ENCODE data around the gene SLC6A7.

SLC6A7 gene

GRCh38 chr5:150146235-150146634 is 43.6 kb upstream of the SLC6A7 start:
- Histone ChIP-seq H2BK12ac (ENCODE audit: low read length) (peak overlapping the region; percentile 42), H3K79me2 (ENCODE audit: control insufficient read depth, insufficient read depth, low read length, poor library complexity) (peaks cover 14% of the 10 kb centered on the region), H4K8ac (ENCODE audit: low read depth, low read length) (no peak overlapping the region), H3K27me3 (ENCODE audit: insufficient read depth, low read length) (no peaks in the 10 kb centered on the region), H2BK5ac (ENCODE audit: low read depth, low read length, poor library complexity) (no peak overlapping the region), H2BK120ac (ENCODE audit: insufficient read depth, low read length, poor library complexity) (no peak overlapping the region), H3K36me3 (ENCODE audit: control insufficient read depth in 1 of 2, insufficient read depth in 2 of 2, low read length in 2 of 2) (peaks cover 14 to 22% of the 10 kb centered on the region in 2 experiments), H3K14ac (ENCODE audit: low read length) (no peak overlapping the region), H3K4me2 (ENCODE audit: low read length) (no peak overlapping the region), H3K9ac (ENCODE audit: low read length) (no peak overlapping the region), H4K12ac (ENCODE audit: low read depth, low read length) (no peak overlapping the region), H3K9me3 (ENCODE audit: insufficient read depth, low read depth, low read length) (no peaks in the 10 kb centered on the region), H3K23ac (ENCODE audit: low read length) (no peak overlapping the region), H3K18ac (ENCODE audit: low read length) (peak overlapping the region; percentile 55), H2AK5ac (ENCODE audit: low read length) (no peak overlapping the region), H3K4me1 (ENCODE audit: control insufficient read depth in 1 of 2, insufficient read depth in 2 of 2, low read length in 2 of 2) (peaks cover 22 to 37% of the 10 kb centered on the region in 2 experiments), H3K4ac (ENCODE audit: low read depth, low read length) (no peak overlapping the region), H3K79me1 (ENCODE audit: low read length) (peaks cover 34% of the 10 kb centered on the region), H3K4me3 (ENCODE audit: low read depth, low read length) (no peak overlapping the region), H3K27ac (ENCODE audit: low read depth, low read length) (peak overlapping the region; percentile 78), H4K91ac (ENCODE audit: low read depth, low read length) (no peak overlapping the region), H2AFZ (ENCODE audit: insufficient read depth, low read length, poor library complexity) (no peak overlapping the region)
- no CpG with 5 or more reads among the region's 5 CpGs for WGBS (ENCODE audit: extremely low coverage, insufficient coverage, insufficient read length)
- DNase-seq = no peak

DNA sequence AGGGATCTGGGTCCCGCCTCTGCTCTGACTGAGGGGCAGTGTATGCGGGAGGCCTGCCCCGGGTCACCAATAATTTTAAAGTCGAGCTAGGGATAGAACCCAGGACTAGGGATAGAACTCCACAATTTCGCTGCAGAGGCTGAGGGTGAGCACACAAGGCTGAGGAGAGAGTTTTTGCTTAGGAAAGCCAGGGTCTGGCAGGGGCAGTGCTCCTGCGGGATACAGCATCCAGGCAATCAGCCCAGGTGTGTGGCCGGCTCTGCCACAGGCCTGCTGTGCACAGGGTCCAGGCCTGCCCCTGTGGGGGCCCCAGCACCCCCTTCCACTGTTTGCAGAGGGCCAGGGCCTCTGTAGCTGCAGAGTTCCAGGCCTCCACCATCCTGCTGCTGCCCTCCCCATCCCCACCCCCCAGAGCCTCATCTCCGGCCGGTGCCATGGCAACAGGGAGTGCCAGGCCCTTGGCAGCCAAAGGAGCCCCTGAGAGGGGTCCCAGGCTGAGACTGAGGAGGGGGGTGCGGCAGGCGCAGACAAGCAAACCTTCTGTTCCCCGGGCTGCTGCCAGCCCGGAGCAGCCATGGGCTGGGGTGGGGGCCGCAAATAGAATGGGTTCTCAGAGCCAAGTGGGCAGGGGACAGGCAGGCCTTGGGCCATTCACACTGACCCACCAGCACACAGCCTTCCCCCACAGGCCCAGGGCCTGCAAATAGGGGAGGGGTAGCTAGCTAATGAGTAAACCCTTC is 42.8 kb upstream of the SLC6A7 start:
- Histone ChIP-seq H4K8ac (ENCODE audit: low read depth, low read length) (peak overlapping the region; percentile 14), H2BK5ac (ENCODE audit: low read depth, low read length, poor library complexity) (no peak overlapping the region), H3K27me3 (ENCODE audit: insufficient read depth, low read length) (no peaks in the 10 kb centered on the region), H3K18ac (ENCODE audit: low read length) (peak overlapping the region; percentile 58), H3K36me3 (ENCODE audit: control insufficient read depth in 1 of 2, insufficient read depth in 2 of 2, low read length in 2 of 2) (peaks cover 14 to 24% of the 10 kb centered on the region in 2 experiments), H3K4me1 (ENCODE audit: control insufficient read depth in 1 of 2, insufficient read depth in 2 of 2, low read length in 2 of 2) (peaks cover 19 to 31% of the 10 kb centered on the region in 2 experiments), H3K27ac (ENCODE audit: low read depth, low read length) (no peak overlapping the region), H3K9ac (ENCODE audit: low read length) (no peak overlapping the region), H3K23ac (ENCODE audit: low read length) (no peak overlapping the region), H3K79me1 (ENCODE audit: low read length) (peaks cover 29% of the 10 kb centered on the region), H3K14ac (ENCODE audit: low read length) (peak overlapping the region; percentile 26), H4K12ac (ENCODE audit: low read depth, low read length) (no peak overlapping the region), H2BK12ac (ENCODE audit: low read length) (peak overlapping the region; percentile 51), H3K4me2 (ENCODE audit: low read length) (no peak overlapping the region), H2AFZ (ENCODE audit: insufficient read depth, low read length, poor library complexity) (no peak overlapping the region), H3K79me2 (ENCODE audit: control insufficient read depth, insufficient read depth, low read length, poor library complexity) (peaks cover 14% of the 10 kb centered on the region), H2AK5ac (ENCODE audit: low read length) (peak overlapping the region; percentile 49), H3K4me3 (ENCODE audit: low read depth, low read length) (no peak overlapping the region), H2BK120ac (ENCODE audit: insufficient read depth, low read length, poor library complexity) (peak overlapping the region; percentile 10), H4K91ac (ENCODE audit: low read depth, low read length) (peak overlapping the region; percentile 41), H3K9me3 (ENCODE audit: insufficient read depth, low read depth, low read length) (no peaks in the 10 kb centered on the region), H3K4ac (ENCODE audit: low read depth, low read length) (peak overlapping the region; percentile 73)
- DNase-seq = no peak
- WGBS (ENCODE audit: extremely low coverage, insufficient coverage, insufficient read length) = no CpG with 5 or more reads among the region's 14 CpGs

DNA sequence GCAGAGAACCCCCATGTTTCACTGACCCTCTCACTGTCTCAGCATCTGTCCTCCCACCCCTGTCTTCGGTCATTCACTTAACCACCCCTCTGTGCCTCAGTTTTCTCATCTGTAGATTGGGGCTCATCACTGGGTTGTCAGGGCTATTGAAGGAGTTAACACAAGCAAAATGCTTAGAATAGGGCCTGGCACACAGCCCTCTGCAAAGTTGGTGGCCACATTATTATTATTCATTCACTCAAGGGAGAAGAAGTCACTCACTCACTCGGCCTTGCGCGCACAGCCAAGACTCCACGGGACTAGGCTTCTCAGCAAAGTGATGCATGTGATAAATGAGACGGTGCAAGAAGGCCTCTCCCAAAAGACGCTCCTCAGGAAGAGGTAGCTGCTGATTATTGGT is 42.2 kb upstream of the SLC6A7 start:
- Histone ChIP-seq H4K8ac (ENCODE audit: low read depth, low read length) (no peak overlapping the region), H3K4me2 (ENCODE audit: low read length) (no peak overlapping the region), H3K4me1 (ENCODE audit: control insufficient read depth in 1 of 2, insufficient read depth in 2 of 2, low read length in 2 of 2) (peaks cover 17 to 26% of the 10 kb centered on the region in 2 experiments), H2AFZ (ENCODE audit: insufficient read depth, low read length, poor library complexity) (no peak overlapping the region), H3K36me3 (ENCODE audit: control insufficient read depth in 1 of 2, insufficient read depth in 2 of 2, low read length in 2 of 2) (peaks cover 19 to 29% of the 10 kb centered on the region in 2 experiments), H4K91ac (ENCODE audit: low read depth, low read length) (peak overlapping the region; percentile 41), H2AK5ac (ENCODE audit: low read length) (peak overlapping the region; percentile 49), H3K27me3 (ENCODE audit: insufficient read depth, low read length) (no peaks in the 10 kb centered on the region), H3K79me2 (ENCODE audit: control insufficient read depth, insufficient read depth, low read length, poor library complexity) (peaks cover 14% of the 10 kb centered on the region), H3K18ac (ENCODE audit: low read length) (peak overlapping the region; percentile 58), H2BK120ac (ENCODE audit: insufficient read depth, low read length, poor library complexity) (peak overlapping the region; percentile 10), H3K4ac (ENCODE audit: low read depth, low read length) (peak overlapping the region; percentile 73), H2BK12ac (ENCODE audit: low read length) (no peak overlapping the region), H4K12ac (ENCODE audit: low read depth, low read length) (no peak overlapping the region), H3K9ac (ENCODE audit: low read length) (no peak overlapping the region), H3K79me1 (ENCODE audit: low read length) (peaks cover 24% of the 10 kb centered on the region), H3K4me3 (ENCODE audit: low read depth, low read length) (no peak overlapping the region), H2BK5ac (ENCODE audit: low read depth, low read length, poor library complexity) (no peak overlapping the region), H3K27ac (ENCODE audit: low read depth, low read length) (no peak overlapping the region), H3K9me3 (ENCODE audit: insufficient read depth, low read depth, low read length) (no peaks in the 10 kb centered on the region), H3K14ac (ENCODE audit: low read length) (no peak overlapping the region), H3K23ac (ENCODE audit: low read length) (no peak overlapping the region)
- WGBS (ENCODE audit: extremely low coverage, insufficient coverage, insufficient read length) = no CpG with 5 or more reads among the region's 7 CpGs
- no peak for DNase-seq

DNA sequence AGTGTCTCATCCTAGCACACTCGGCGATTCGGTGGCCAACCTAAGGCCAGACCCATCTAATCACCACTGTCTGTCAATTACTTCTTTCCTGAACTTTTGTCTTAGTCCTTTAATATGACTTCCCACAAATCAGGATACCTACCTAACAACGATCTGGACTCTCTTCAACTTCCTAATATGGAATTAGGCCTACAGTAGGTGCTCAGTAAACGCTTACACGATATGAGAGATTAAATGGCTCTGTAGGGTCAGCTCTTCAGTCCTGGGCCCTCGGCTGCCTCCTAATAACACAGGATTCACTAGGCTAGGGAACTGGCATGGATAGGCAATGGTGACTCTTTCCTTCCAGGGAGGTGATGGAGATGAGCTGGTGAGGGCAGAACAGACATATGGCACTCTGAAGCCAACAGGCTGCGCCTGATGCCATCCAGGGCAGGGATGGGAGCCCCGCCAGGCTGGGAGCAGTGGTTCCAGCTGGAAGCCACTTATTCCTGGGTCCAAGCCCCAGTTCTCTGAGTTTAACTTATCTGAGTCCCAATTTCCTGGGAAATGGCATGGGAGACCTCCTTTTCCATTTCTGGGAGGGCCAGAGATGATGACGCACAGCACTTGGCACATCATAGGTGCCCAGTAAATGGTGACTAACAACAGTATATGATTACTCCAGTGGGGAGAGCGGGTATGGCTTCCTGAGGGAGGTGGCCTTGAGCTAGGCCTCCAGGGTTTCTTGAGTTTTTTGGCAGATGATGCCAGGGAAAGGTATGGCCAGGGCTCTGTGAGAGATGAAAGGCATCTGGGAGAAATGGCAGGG is 41.5 kb upstream of the SLC6A7 start:
- Histone ChIP-seq H2BK12ac (ENCODE audit: low read length) (peak overlapping the region; percentile 40), H4K8ac (ENCODE audit: low read depth, low read length) (no peak overlapping the region), H3K79me1 (ENCODE audit: low read length) (peaks cover 22% of the 10 kb centered on the region), H3K9ac (ENCODE audit: low read length) (no peak overlapping the region), H2AFZ (ENCODE audit: insufficient read depth, low read length, poor library complexity) (no peak overlapping the region), H3K36me3 (ENCODE audit: control insufficient read depth in 1 of 2, insufficient read depth in 2 of 2, low read length in 2 of 2) (peaks cover 23 to 34% of the 10 kb centered on the region in 2 experiments), H3K79me2 (ENCODE audit: control insufficient read depth, insufficient read depth, low read length, poor library complexity) (peaks cover 14% of the 10 kb centered on the region), H3K9me3 (ENCODE audit: insufficient read depth, low read depth, low read length) (no peaks in the 10 kb centered on the region), H3K4me3 (ENCODE audit: low read depth, low read length) (no peak overlapping the region), H3K14ac (ENCODE audit: low read length) (no peak overlapping the region), H3K23ac (ENCODE audit: low read length) (no peak overlapping the region), H3K4ac (ENCODE audit: low read depth, low read length) (no peak overlapping the region), H2BK5ac (ENCODE audit: low read depth, low read length, poor library complexity) (no peak overlapping the region), H3K27me3 (ENCODE audit: insufficient read depth, low read length) (no peaks in the 10 kb centered on the region), H2BK120ac (ENCODE audit: insufficient read depth, low read length, poor library complexity) (no peak overlapping the region), H3K4me2 (ENCODE audit: low read length) (no peak overlapping the region), H4K12ac (ENCODE audit: low read depth, low read length) (no peak overlapping the region), H3K4me1 (ENCODE audit: control insufficient read depth in 1 of 2, insufficient read depth in 2 of 2, low read length in 2 of 2) (peaks cover 17 to 28% of the 10 kb centered on the region in 2 experiments), H4K91ac (ENCODE audit: low read depth, low read length) (no peak overlapping the region), H3K27ac (ENCODE audit: low read depth, low read length) (no peak overlapping the region), H3K18ac (ENCODE audit: low read length) (peak overlapping the region; percentile 9), H2AK5ac (ENCODE audit: low read length) (peak overlapping the region; percentile 81)
- DNase-seq = no peak
- WGBS (ENCODE audit: extremely low coverage, insufficient coverage, insufficient read length) = no CpG with 5 or more reads among the region's 11 CpGs

Measured in trophoblast cell (in vitro differentiated cells and primary cell).